ENCODE data around the gene RSRP1. TPM values are rescaled to one million over a fixed set of nuclear protein-coding genes. Genes with fewer than 3 reads are reported as not detected.

Gene RSRP1
- total and polyA plus RNA-seq, 2 experiments from 2014 or later: 91.4 to 93.7 TPM

- peaks cover 6% of the 10 kb centered on the region for H3K27me3 Mint-ChIP-seq (ENCODE audit: insufficient read depth, low read depth, poor library complexity)
- 0 out of 2 replicates have a peak overlapping the region, but pooled peaks have one; percentile 56 for H2AFZ ChIP-seq
Measured at GRCh38 chr1:25196830-25197229, 50.4 kb downstream of the RSRP1 start.

GRCh38 chr1:25195835-25196234, 51.4 kb downstream of the RSRP1 start:
- no peak overlapping the region for H3K4me3 ChIP-seq
- TF ChIP-seq, protein P1, sequence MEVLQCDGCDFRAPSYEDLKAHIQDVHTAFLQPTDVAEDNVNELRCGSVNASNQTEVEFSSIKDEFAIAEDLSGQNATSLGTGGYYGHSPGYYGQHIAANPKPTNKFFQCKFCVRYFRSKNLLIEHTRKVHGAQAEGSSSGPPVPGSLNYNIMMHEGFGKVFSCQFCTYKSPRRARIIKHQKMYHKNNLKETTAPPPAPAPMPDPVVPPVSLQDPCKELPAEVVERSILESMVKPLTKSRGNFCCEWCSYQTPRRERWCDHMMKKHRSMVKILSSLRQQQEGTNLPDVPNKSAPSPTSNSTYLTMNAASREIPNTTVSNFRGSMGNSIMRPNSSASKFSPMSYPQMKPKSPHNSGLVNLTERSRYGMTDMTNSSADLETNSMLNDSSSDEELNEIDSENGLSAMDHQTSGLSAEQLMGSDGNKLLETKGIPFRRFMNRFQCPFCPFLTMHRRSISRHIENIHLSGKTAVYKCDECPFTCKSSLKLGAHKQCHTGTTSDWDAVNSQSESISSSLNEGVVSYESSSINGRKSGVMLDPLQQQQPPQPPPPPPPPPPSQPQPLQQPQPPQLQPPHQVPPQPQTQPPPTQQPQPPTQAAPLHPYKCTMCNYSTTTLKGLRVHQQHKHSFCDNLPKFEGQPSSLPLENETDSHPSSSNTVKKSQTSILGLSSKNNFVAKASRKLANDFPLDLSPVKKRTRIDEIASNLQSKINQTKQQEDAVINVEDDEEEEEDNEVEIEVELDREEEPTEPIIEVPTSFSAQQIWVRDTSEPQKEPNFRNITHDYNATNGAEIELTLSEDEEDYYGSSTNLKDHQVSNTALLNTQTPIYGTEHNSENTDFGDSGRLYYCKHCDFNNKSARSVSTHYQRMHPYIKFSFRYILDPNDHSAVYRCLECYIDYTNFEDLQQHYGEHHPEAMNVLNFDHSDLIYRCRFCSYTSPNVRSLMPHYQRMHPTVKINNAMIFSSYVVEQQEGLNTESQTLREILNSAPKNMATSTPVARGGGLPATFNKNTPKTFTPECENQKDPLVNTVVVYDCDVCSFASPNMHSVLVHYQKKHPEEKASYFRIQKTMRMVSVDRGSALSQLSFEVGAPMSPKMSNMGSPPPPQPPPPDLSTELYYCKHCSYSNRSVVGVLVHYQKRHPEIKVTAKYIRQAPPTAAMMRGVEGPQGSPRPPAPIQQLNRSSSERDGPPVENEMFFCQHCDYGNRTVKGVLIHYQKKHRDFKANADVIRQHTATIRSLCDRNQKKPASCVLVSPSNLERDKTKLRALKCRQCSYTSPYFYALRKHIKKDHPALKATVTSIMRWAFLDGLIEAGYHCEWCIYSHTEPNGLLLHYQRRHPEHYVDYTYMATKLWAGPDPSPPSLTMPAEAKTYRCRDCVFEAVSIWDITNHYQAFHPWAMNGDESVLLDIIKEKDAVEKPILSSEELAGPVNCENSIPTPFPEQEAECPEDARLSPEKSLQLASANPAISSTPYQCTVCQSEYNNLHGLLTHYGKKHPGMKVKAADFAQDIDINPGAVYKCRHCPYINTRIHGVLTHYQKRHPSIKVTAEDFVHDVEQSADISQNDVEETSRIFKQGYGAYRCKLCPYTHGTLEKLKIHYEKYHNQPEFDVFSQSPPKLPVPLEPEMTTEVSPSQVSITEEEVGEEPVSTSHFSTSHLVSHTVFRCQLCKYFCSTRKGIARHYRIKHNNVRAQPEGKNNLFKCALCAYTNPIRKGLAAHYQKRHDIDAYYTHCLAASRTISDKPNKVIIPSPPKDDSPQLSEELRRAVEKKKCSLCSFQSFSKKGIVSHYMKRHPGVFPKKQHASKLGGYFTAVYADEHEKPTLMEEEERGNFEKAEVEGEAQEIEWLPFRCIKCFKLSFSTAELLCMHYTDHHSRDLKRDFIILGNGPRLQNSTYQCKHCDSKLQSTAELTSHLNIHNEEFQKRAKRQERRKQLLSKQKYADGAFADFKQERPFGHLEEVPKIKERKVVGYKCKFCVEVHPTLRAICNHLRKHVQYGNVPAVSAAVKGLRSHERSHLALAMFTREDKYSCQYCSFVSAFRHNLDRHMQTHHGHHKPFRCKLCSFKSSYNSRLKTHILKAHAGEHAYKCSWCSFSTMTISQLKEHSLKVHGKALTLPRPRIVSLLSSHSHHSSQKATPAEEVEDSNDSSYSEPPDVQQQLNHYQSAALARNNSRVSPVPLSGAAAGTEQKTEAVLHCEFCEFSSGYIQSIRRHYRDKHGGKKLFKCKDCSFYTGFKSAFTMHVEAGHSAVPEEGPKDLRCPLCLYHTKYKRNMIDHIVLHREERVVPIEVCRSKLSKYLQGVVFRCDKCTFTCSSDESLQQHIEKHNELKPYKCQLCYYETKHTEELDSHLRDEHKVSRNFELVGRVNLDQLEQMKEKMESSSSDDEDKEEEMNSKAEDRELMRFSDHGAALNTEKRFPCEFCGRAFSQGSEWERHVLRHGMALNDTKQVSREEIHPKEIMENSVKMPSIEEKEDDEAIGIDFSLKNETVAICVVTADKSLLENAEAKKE (CRISPR knock-in tag; IDR thresholded peaks at IDR 0.05): no peak
- no peak for TF ChIP-seq REST (IDR thresholded peaks at IDR 0.05; ENCODE audit: unreplicated experiment)

More at GRCh38 chr1:25196830-25197229, 50.4 kb downstream of the RSRP1 start:
- TF ChIP-seq EZH2 (IDR thresholded peaks at IDR 0.05; ENCODE audit: low read depth, unreplicated experiment): no peak
- TF ChIP-seq JUNB (IDR thresholded peaks at IDR 0.05; ENCODE audit: unreplicated experiment): no peak
- TF ChIP-seq ETS1 (IDR thresholded peaks at IDR 0.05): no peak
- TF ChIP-seq, protein P2, sequence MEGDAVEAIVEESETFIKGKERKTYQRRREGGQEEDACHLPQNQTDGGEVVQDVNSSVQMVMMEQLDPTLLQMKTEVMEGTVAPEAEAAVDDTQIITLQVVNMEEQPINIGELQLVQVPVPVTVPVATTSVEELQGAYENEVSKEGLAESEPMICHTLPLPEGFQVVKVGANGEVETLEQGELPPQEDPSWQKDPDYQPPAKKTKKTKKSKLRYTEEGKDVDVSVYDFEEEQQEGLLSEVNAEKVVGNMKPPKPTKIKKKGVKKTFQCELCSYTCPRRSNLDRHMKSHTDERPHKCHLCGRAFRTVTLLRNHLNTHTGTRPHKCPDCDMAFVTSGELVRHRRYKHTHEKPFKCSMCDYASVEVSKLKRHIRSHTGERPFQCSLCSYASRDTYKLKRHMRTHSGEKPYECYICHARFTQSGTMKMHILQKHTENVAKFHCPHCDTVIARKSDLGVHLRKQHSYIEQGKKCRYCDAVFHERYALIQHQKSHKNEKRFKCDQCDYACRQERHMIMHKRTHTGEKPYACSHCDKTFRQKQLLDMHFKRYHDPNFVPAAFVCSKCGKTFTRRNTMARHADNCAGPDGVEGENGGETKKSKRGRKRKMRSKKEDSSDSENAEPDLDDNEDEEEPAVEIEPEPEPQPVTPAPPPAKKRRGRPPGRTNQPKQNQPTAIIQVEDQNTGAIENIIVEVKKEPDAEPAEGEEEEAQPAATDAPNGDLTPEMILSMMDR (conservative IDR thresholded peaks at IDR 0.05; ENCODE audit: low read depth in 2 of 2): no peak
- no peak for TF ChIP-seq EZH2phosphoT487 (IDR thresholded peaks at IDR 0.05; ENCODE audit: unreplicated experiment)
- no peak for TF ChIP-seq CREB1 (CRISPR knock-in tag; IDR thresholded peaks at IDR 0.05; ENCODE audit: low read depth)
- no peak for TF ChIP-seq ZNF114 (CRISPR knock-in tag; IDR thresholded peaks at IDR 0.05)
- H3F3A ChIP-seq (replicated peaks; ENCODE audit: low read depth): no peaks in the 10 kb centered on the region
- H3K36me3 ChIP-seq (ENCODE audit: insufficient read depth): no peaks in the 10 kb centered on the region
- peaks cover 3% of the 10 kb centered on the region; the same call in 1 of the 2 replicates for H3K9me2 ChIP-seq (ENCODE audit: insufficient read depth)
- no peaks in the 10 kb centered on the region; the same call in 2 of the 3 replicates for H3K36me3 Mint-ChIP-seq (ENCODE audit: low read depth)
- H4K20me1 ChIP-seq (replicated peaks; ENCODE audit: insufficient read depth): no peaks in the 10 kb centered on the region
- H3K4me1 Mint-ChIP-seq: peaks cover 17% of the 10 kb centered on the region
- no peaks in the 10 kb centered on the region for H3K79me2 ChIP-seq (replicated peaks; ENCODE audit: insufficient read depth)
- no peak overlapping the region for H3K27ac ChIP-seq (ENCODE audit: low read depth)
- H3K4me2 ChIP-seq: no peak overlapping the region
- H3K4me3 ChIP-seq: no peak overlapping the region
- H3K27ac Mint-ChIP-seq: no peak overlapping the region
- H3K27me3 ChIP-seq (ENCODE audit: insufficient read depth): no peaks in the 10 kb centered on the region
- no peak overlapping the region for H3K4me3 Mint-ChIP-seq
- no peak for DNase-seq (ENCODE audit: low spot score)
- no peak for ATAC-seq
- H3K4me1 ChIP-seq (ENCODE audit: insufficient read depth): no peaks in the 10 kb centered on the region
- no peaks in the 10 kb centered on the region for H3K9me3 Mint-ChIP-seq

More at GRCh38 chr1:25195835-25196234, 51.4 kb downstream of the RSRP1 start:
- Histone ChIP-seq H3F3A (replicated peaks; ENCODE audit: low read depth) (no peaks in the 10 kb centered on the region), H3K27ac (ENCODE audit: low read depth) (no peak overlapping the region), H4K20me1 (replicated peaks; ENCODE audit: insufficient read depth) (no peaks in the 10 kb centered on the region), H3K79me2 (replicated peaks; ENCODE audit: insufficient read depth) (no peaks in the 10 kb centered on the region), H3K27me3 (ENCODE audit: insufficient read depth) (no peaks in the 10 kb centered on the region), H3K9me2 (ENCODE audit: insufficient read depth) (no peaks in the 10 kb centered on the region), H2AFZ (no peak overlapping the region; the same call in 1 of the 2 replicates), H3K4me1 (ENCODE audit: insufficient read depth) (no peaks in the 10 kb centered on the region), H3K4me2 (no peak overlapping the region), H3K36me3 (ENCODE audit: insufficient read depth) (no peaks in the 10 kb centered on the region)
- H3K9me3 Mint-ChIP-seq: no peaks in the 10 kb centered on the region
- no peak for ATAC-seq
- H3K4me1 Mint-ChIP-seq: peaks cover 17% of the 10 kb centered on the region
- H3K4me3 Mint-ChIP-seq: no peak overlapping the region
- H3K27ac Mint-ChIP-seq: no peak overlapping the region
- peaks cover 3% of the 10 kb centered on the region for H3K27me3 Mint-ChIP-seq (ENCODE audit: insufficient read depth, low read depth, poor library complexity)
- H3K36me3 Mint-ChIP-seq (ENCODE audit: low read depth): no peaks in the 10 kb centered on the region; the same call in 2 of the 3 replicates
- DNase-seq (ENCODE audit: low spot score): no peak
